A673 (cell line): ENCODE data around the gene FRK. TPM values are rescaled to one million over a fixed set of nuclear protein-coding genes. Genes with fewer than 3 reads are reported as not detected.

Experiments
- BruUV-seq: library from RNA; stranded (reverse); fragments of 400-500 nt; replicated peaks from 2 replicates; lab custom pipeline; 2021; lab: Mats Ljungman, UMichigan
- CTCF ChIA-PET: fragments of 300-600 bp; sonication (Branson Sonifier 250); formaldehyde crosslinking; loops from one replicate; lab custom pipeline; 2022; ENCODE audit warnings: antibody characterized with exemption; lab: Charles Lee
- POLR2A ChIA-PET: fragments of 300-600 bp; sonication (Branson Sonifier 250); formaldehyde crosslinking; loops from one replicate; lab custom pipeline; 2022; ENCODE audit warnings: antibody characterized with exemption; ENCODE audit not compliant: low non-redundant PET; lab: Charles Lee
- DNase-seq: peaks from one replicate; pipeline ENCODE4 v3.0.0-alpha.2; 2015; ENCODE audit warnings: low spot score
- H3K27ac ChIP-seq: fragments of 200-600 bp; sonication (generic); 2 replicates; pipeline ENCODE4 v1.5.1; 2016; ENCODE audit warnings: mixed run types, low read depth, mild to moderate bottlenecking, mixed read lengths, antibody characterized with exemption, low read length; ENCODE audit not compliant: poor library complexity, severe bottlenecking
- H3K27me3 ChIP-seq: fragments of 200-600 bp; sonication (generic); replicated peaks from 2 replicates; pipeline ENCODE4 v1.6.1; 2017; ENCODE audit warnings: mixed run types, low read depth, mild to moderate bottlenecking, mixed read lengths, antibody characterized with exemption, low read length; ENCODE audit not compliant: insufficient read depth, poor library complexity
- H3K36me3 ChIP-seq: fragments of 200-600 bp; sonication (generic); 2 replicates; pipeline ENCODE4 v1.6.1; 2016; ENCODE audit warnings: mixed run types, mild to moderate bottlenecking, mixed read lengths, antibody characterized with exemption, low read length; ENCODE audit not compliant: insufficient read depth, poor library complexity, severe bottlenecking
- H3K4me1 ChIP-seq: fragments of 200-600 bp; sonication (generic); 2 replicates; pipeline ENCODE4 v1.6.1; 2017; ENCODE audit warnings: mixed run types, mild to moderate bottlenecking, mixed read lengths, antibody characterized with exemption, low read length; ENCODE audit not compliant: insufficient read depth, poor library complexity, severe bottlenecking
- H3K4me3 ChIP-seq: fragments of 200-600 bp; sonication (generic); 2 replicates; pipeline ENCODE4 v1.5.1; 2016; ENCODE audit warnings: low read depth, mixed run types, mild to moderate bottlenecking, mixed read lengths, low read length; ENCODE audit not compliant: poor library complexity, severe bottlenecking
- H3K9me3 ChIP-seq: fragments of 200-600 bp; sonication (generic); 2 replicates; pipeline ENCODE4 v1.6.1; 2016; ENCODE audit warnings: mixed run types, low read depth, mild to moderate bottlenecking, mixed read lengths, antibody characterized with exemption, low read length; ENCODE audit not compliant: poor library complexity, severe bottlenecking
- CTCF ChIP-seq: fragments of 300-800, 200-600 bp; sonication (generic); conservative IDR thresholded peaks from 2 replicates; pipeline ENCODE4 v1.5.1; 2017; ENCODE audit warnings: low read depth, mild to moderate bottlenecking, antibody characterized with exemption, low read length, moderate library complexity, mixed read lengths
- EZH2 ChIP-seq: fragments of 200-600 bp; sonication (generic); IDR thresholded peaks from 2 replicates; pipeline ENCODE4 v1.6.1; 2017; ENCODE audit warnings: borderline replicate concordance, low read depth, mild to moderate bottlenecking, mixed read lengths, antibody characterized with exemption, low read length; ENCODE audit not compliant: poor library complexity, severe bottlenecking
- intact Hi-C: fragments of 100-400 bp; cut with micrococcal nuclease; formaldehyde crosslinking; loops from one replicate; pipeline ENCODE4 v1.10.0; 2022; ENCODE audit not compliant: unreplicated experiment
- total RNA-seq: library from RNA; stranded (reverse); gene quantifications from 2 replicates; pipeline ENCODE4 v1.2.3, GENCODE V29; 2021

The FRK gene
- total RNA-seq, 1 experiment from 2014 or later: 12.3 TPM

GRCh38 chr6:116078522-116078921 is 17.8 kb upstream of the FRK start:
- intact Hi-C loops: no loop called here
- no peaks in the 10 kb centered on the region for H3K27me3 ChIP-seq
- no peaks in the 10 kb centered on the region for H3K4me1 ChIP-seq
- DNase-seq: no peak
- 0 out of 2 replicates have a peak, but pooled peaks have one; percentile 28 for TF ChIP-seq CTCF
- no peak for TF ChIP-seq EZH2
- ChIA-PET POLR2A (interaction anchor here (0.6 kb wide), 1 partner anchor 1225 kb away, joined by 3 read pairs; no protein-coding TSS in a partner anchor), CTCF (interaction anchor here (1.2 kb wide), 1 partner anchor 67 kb away, joined by 10 read pairs; no protein-coding TSS in a partner anchor)
- no peak overlapping the region for H3K4me3 ChIP-seq
- BruUV-seq: no TSS peak
- H3K9me3 ChIP-seq: no peaks in the 10 kb centered on the region
- H3K36me3 ChIP-seq: no peaks in the 10 kb centered on the region
- no peak overlapping the region for H3K27ac ChIP-seq

GRCh38 chr6:116074732-116075390 is 14.2 kb upstream of the FRK start:
- BruUV-seq: no TSS peak
- intact Hi-C loops: no loop called here
- ChIA-PET POLR2A (no interaction called here), CTCF (no interaction called here)
- no peak overlapping the region for H3K4me3 ChIP-seq
- H3K4me1 ChIP-seq: no peaks in the 10 kb centered on the region
- no peak for TF ChIP-seq EZH2
- no peak for TF ChIP-seq CTCF
- DNase-seq: no peak
- no peaks in the 10 kb centered on the region for H3K36me3 ChIP-seq
- no peaks in the 10 kb centered on the region for H3K27me3 ChIP-seq
- H3K9me3 ChIP-seq: no peaks in the 10 kb centered on the region
- no peak overlapping the region for H3K27ac ChIP-seq

- POLR2A ChIA-PET: no interaction called here
- BruUV-seq: no TSS peak
- intact Hi-C loops: no loop called here
Measured at GRCh38 chr6:116073765-116074440, 13.2 kb upstream of the FRK start.

More at GRCh38 chr6:116073765-116074440, 13.2 kb upstream of the FRK start:
- DNase-seq: no peak
- peaks cover 3% of the 10 kb centered on the region for H3K4me1 ChIP-seq
- H3K27ac ChIP-seq: no peak overlapping the region
- H3K36me3 ChIP-seq: no peaks in the 10 kb centered on the region
- CTCF ChIA-PET: interaction anchor here (0.6 kb wide), 1 partner anchor 23 kb away, joined by 3 read pairs; no protein-coding TSS in a partner anchor
- no peaks in the 10 kb centered on the region for H3K27me3 ChIP-seq
- TF ChIP-seq EZH2: no peak
- TF ChIP-seq CTCF: no peak
- no peak overlapping the region for H3K4me3 ChIP-seq
- H3K9me3 ChIP-seq: no peaks in the 10 kb centered on the region
